ENCODE data around the gene FRMD3. TPM values are rescaled to one million over a fixed set of nuclear protein-coding genes. Genes with fewer than 3 reads are reported as not detected.

FRMD3 gene
- total RNA-seq, 1 experiment from 2014 or later: 0.10 TPM

DNA sequence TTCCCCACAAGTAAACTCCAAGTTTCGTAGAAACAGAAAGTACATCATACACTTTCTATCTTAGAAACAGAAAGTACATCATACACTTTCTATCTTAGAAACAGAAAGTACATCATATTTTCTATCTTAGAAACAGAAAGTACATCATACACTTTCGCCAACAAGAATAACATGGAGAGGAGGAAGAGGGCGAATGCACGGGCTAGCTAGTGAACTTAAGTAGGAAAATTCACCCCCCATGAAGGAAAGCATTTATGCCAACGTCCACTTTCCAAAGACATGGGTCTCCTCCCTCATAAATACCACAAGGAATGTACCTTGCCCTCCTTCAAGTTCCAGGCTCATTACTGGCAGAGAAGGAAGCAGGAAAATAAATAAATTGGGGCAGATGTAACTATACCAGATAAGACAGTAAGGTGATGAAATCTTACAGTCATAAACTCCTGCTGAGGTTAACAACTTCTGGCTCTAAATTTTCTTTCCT is 64.7 kb downstream of the FRMD3 start:
- no peak overlapping the region for H3K4me3 ChIP-seq (ENCODE audit: insufficient read depth, low read depth, low read length)
- DNase-seq: no peak
- no peaks in the 10 kb centered on the region for H3K36me3 ChIP-seq (replicated peaks; ENCODE audit: control insufficient read depth, insufficient read depth, low read length)

GRCh38 chr9:83472764-83473163 is 65.4 kb downstream of the FRMD3 start:
- no peak for DNase-seq
- Histone ChIP-seq H3K4me3 (ENCODE audit: insufficient read depth, low read depth, low read length) (no peak overlapping the region), H3K36me3 (replicated peaks; ENCODE audit: control insufficient read depth, insufficient read depth, low read length) (no peaks in the 10 kb centered on the region), H3K27me3 (ENCODE audit: control insufficient read depth, insufficient read depth, low read length) (no peaks in the 10 kb centered on the region)

More for the DNA sequence above, 64.7 kb downstream of the FRMD3 start:
- no peaks in the 10 kb centered on the region for H3K27me3 ChIP-seq (ENCODE audit: control insufficient read depth, insufficient read depth, low read length)

- H3K27me3 ChIP-seq (ENCODE audit: control insufficient read depth, insufficient read depth, low read length): no peaks in the 10 kb centered on the region
- H3K4me3 ChIP-seq (ENCODE audit: insufficient read depth, low read depth, low read length): no peak overlapping the region
- H3K36me3 ChIP-seq (replicated peaks; ENCODE audit: control insufficient read depth, insufficient read depth, low read length): no peaks in the 10 kb centered on the region
- no peak for DNase-seq
Observed at GRCh38 chr9:83472221-83472665, 66.0 kb downstream of the FRMD3 start.

- Histone ChIP-seq H3K27me3 (ENCODE audit: control insufficient read depth, insufficient read depth, low read length) (no peaks in the 10 kb centered on the region), H3K36me3 (replicated peaks; ENCODE audit: control insufficient read depth, insufficient read depth, low read length) (no peaks in the 10 kb centered on the region), H3K4me3 (ENCODE audit: insufficient read depth, low read depth, low read length) (no peak overlapping the region)
- DNase-seq: no peak
Observed at GRCh38 chr9:83471241-83471640, 67.0 kb downstream of the FRMD3 start.

DNA sequence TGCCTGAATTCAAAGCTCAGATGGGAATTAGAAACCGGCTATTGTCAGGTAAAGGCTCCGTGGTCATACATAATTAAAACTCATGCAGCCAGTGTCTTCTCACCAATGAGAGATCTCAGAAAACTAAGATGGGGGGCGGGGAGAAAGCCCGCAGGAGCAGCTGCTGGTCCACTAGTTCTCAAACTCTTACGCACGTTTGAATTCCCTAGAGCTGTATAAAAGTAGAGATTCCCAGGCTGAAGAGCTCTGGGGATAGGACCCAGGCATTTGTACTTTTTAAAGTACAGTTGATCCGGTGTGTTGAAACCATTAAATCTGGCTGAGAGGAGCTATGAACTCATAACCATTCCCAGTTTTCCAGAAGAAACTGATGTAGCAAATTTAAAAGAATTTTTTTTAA is 68.5 kb downstream of the FRMD3 start:
- H3K36me3 ChIP-seq (replicated peaks; ENCODE audit: control insufficient read depth, insufficient read depth, low read length): no peaks in the 10 kb centered on the region
- no peaks in the 10 kb centered on the region for H3K27me3 ChIP-seq (ENCODE audit: control insufficient read depth, insufficient read depth, low read length)
- no peak for DNase-seq
- H3K4me3 ChIP-seq (ENCODE audit: insufficient read depth, low read depth, low read length): no peak overlapping the region

DNA sequence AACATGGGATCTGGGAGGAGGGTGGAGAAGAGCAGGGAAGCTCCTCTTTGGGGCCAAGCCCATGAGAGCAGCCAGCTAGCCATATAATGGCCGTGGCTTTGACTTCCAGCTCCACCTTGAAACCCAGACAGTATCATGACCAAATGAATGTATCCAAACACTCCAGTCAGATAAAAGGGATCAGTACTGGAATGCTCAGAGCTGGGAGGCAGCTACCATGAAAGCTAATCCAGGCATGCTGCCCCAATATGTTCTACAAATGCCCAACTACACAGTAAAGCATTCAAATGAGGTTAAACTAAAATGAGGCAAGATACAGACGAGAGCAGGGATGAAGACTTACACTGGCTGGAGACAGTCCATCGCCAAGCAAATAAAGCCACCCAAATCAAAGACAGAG is 69.4 kb downstream of the FRMD3 start:
- Histone ChIP-seq H3K36me3 (replicated peaks; ENCODE audit: control insufficient read depth, insufficient read depth, low read length) (no peaks in the 10 kb centered on the region), H3K4me3 (ENCODE audit: insufficient read depth, low read depth, low read length) (no peak overlapping the region), H3K27me3 (ENCODE audit: control insufficient read depth, insufficient read depth, low read length) (no peaks in the 10 kb centered on the region)
- no peak for DNase-seq

DNA sequence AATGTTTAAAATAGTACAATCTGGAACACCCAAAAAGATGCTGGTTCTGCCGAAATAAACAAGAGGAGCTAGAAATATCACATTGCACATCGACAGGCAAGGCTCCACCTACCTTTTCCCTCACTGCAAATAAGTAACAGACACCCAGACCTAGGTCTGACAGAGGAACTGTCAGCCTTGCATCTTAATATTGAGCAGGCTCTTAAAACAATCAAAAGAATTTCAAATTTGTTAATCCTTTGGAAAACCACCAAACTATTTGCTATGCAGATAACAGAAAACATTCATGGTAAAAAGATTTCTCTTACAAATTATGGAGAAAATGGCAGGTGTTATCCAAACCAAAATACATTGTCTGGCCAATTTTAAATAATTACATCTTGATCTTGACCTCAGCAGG is 71.3 kb downstream of the FRMD3 start:
- Histone ChIP-seq H3K27me3 (ENCODE audit: control insufficient read depth, insufficient read depth, low read length) (no peaks in the 10 kb centered on the region), H3K4me3 (ENCODE audit: insufficient read depth, low read depth, low read length) (no peak overlapping the region), H3K36me3 (replicated peaks; ENCODE audit: control insufficient read depth, insufficient read depth, low read length) (no peaks in the 10 kb centered on the region)
- no peak for DNase-seq

DNA sequence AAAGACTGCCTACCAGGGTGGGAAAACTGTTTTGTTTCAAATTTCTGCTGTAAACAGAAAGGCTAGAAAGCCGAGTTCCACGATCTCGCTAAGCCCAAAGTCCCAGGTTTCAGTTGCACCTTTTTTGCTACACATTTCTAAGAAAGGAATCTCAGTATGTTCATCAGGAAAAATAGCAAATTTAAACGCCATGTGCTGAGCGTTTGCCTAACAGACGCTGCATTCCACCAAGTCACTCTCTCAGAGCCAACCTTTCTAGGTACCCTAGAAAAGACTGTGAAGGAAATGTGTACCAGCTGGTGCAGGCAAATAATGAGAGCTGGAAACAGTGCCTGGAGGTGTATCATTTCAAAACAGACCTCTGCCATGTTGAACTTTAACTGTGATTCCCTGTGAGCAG is 71.8 kb downstream of the FRMD3 start:
- no peak overlapping the region for H3K4me3 ChIP-seq (ENCODE audit: insufficient read depth, low read depth, low read length)
- DNase-seq: no peak

DNA sequence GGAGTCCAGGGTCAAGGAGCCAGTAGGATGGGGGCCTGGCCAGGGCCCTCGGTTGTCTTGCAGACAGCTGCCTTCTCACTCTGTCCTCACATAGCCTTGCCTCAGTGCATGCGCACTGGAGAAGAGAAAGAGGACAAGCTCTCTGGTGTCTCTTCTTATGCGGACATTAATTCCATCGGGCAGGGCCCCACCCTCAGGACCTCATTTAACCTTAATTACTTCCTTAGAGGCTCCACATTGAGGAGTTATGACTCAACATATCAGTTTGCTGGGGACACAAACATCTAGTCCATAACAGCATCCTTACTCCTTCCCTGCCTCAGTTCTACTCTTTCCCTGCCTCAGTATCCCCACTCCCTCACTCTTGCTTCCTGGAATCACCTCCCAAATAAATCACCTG is 78.4 kb downstream of the FRMD3 start:
- Histone ChIP-seq H3K36me3 (replicated peaks; ENCODE audit: control insufficient read depth, insufficient read depth, low read length) (no peaks in the 10 kb centered on the region), H3K27me3 (ENCODE audit: control insufficient read depth, insufficient read depth, low read length) (no peaks in the 10 kb centered on the region), H3K4me3 (ENCODE audit: insufficient read depth, low read depth, low read length) (no peak overlapping the region)
- DNase-seq: no peak

More for the DNA sequence above, 71.8 kb downstream of the FRMD3 start:
- Histone ChIP-seq H3K27me3 (ENCODE audit: control insufficient read depth, insufficient read depth, low read length) (no peaks in the 10 kb centered on the region), H3K36me3 (replicated peaks; ENCODE audit: control insufficient read depth, insufficient read depth, low read length) (no peaks in the 10 kb centered on the region)

- Histone ChIP-seq H3K27me3 (ENCODE audit: control insufficient read depth, insufficient read depth, low read length) (no peaks in the 10 kb centered on the region), H3K36me3 (replicated peaks; ENCODE audit: control insufficient read depth, insufficient read depth, low read length) (no peaks in the 10 kb centered on the region), H3K4me3 (ENCODE audit: insufficient read depth, low read depth, low read length) (no peak overlapping the region)
- no peak for DNase-seq
Observed at GRCh38 chr9:83458530-83458929, 79.7 kb downstream of the FRMD3 start.

DNA sequence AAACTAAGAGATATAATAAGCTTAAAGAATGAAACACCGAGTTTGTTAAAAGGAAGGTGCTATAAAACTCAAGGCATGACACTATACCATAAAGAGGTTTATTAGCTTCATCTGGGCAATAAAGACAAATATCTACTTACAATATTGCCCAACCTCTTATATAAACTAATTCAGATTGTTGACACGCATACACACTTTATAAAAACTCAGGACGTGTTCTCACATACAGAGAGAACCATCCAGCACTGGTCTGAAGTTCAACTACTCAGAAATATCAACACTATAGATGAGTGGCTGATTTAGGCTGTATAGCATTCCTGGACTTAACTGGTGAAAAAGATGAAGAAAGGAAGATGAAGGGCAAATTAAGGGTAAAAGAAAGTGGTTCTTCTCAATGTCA is 81.2 kb downstream of the FRMD3 start:
- DNase-seq: no peak
- H3K4me3 ChIP-seq (ENCODE audit: insufficient read depth, low read depth, low read length): no peak overlapping the region
- no peaks in the 10 kb centered on the region for H3K27me3 ChIP-seq (ENCODE audit: control insufficient read depth, insufficient read depth, low read length)
- H3K36me3 ChIP-seq (replicated peaks; ENCODE audit: control insufficient read depth, insufficient read depth, low read length): no peaks in the 10 kb centered on the region

- Histone ChIP-seq H3K27me3 (ENCODE audit: control insufficient read depth, insufficient read depth, low read length) (no peaks in the 10 kb centered on the region), H3K4me3 (ENCODE audit: insufficient read depth, low read depth, low read length) (no peak overlapping the region), H3K36me3 (replicated peaks; ENCODE audit: control insufficient read depth, insufficient read depth, low read length) (no peaks in the 10 kb centered on the region)
- no peak for DNase-seq
Observed at GRCh38 chr9:83456226-83456625, 82.0 kb downstream of the FRMD3 start.

DNA sequence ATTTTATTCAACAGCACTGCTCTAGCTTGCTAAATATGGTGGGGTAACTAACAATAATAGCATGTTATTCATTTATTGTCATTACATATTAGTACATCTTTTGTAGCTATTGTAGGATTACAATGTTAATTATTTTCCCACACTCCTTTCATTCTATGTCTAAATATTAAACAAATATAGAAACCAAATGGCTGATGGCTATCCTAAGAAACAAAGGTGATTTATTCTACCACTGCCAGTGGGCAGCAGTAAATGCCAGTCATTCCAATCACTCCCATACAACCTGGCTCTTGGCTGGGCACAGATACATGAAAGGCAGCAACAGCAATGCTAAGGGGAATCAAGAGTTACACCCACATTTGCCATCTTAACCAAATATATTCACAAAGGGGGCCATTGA is 84.1 kb downstream of the FRMD3 start:
- no peak for DNase-seq
- Histone ChIP-seq H3K4me3 (ENCODE audit: insufficient read depth, low read depth, low read length) (no peak overlapping the region), H3K36me3 (replicated peaks; ENCODE audit: control insufficient read depth, insufficient read depth, low read length) (no peaks in the 10 kb centered on the region), H3K27me3 (ENCODE audit: control insufficient read depth, insufficient read depth, low read length) (no peaks in the 10 kb centered on the region)

GRCh38 chr9:83451308-83451707 is 86.9 kb downstream of the FRMD3 start:
- Histone ChIP-seq H3K36me3 (replicated peaks; ENCODE audit: control insufficient read depth, insufficient read depth, low read length) (no peaks in the 10 kb centered on the region), H3K27me3 (ENCODE audit: control insufficient read depth, insufficient read depth, low read length) (no peaks in the 10 kb centered on the region), H3K4me3 (ENCODE audit: insufficient read depth, low read depth, low read length) (no peak overlapping the region)
- no peak for DNase-seq

DNA sequence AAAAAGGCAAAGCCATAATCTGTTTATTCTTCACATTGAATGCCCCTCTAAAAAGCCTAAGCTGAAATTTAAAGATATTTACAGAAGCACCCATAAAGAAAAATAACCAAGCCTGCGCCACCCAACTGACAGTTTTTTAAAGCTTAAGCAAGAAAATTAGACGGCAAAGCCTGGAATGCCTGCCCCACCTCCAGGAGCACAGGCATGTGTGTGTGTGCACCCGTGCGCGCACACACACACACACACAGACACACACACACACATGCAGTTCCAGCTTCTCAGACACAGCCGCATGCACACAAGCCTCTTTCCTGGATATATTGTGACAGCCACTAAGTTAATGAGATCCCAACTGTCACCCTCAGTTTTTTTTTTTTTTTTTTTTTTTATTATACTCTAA is 88.2 kb downstream of the FRMD3 start:
- DNase-seq: no peak
- Histone ChIP-seq H3K4me3 (ENCODE audit: insufficient read depth, low read depth, low read length) (no peak overlapping the region), H3K36me3 (replicated peaks; ENCODE audit: control insufficient read depth, insufficient read depth, low read length) (no peaks in the 10 kb centered on the region), H3K27me3 (ENCODE audit: control insufficient read depth, insufficient read depth, low read length) (no peaks in the 10 kb centered on the region)

GRCh38 chr9:83449166-83449565 is 89.0 kb downstream of the FRMD3 start:
- H3K27me3 ChIP-seq (ENCODE audit: control insufficient read depth, insufficient read depth, low read length): no peaks in the 10 kb centered on the region
- no peaks in the 10 kb centered on the region for H3K36me3 ChIP-seq (replicated peaks; ENCODE audit: control insufficient read depth, insufficient read depth, low read length)
- no peak for DNase-seq
- H3K4me3 ChIP-seq (ENCODE audit: insufficient read depth, low read depth, low read length): no peak overlapping the region

All from H7 (cell line).